ENCODE measurements around the gene VPREB1. TPM values are rescaled to one million over a fixed set of nuclear protein-coding genes. Genes with fewer than 3 reads are reported as not detected.

VPREB1 gene
- polyA plus RNA-seq, 2 of the 4 experiments (the other 2 are of a cell fraction), result not detected

DNA sequence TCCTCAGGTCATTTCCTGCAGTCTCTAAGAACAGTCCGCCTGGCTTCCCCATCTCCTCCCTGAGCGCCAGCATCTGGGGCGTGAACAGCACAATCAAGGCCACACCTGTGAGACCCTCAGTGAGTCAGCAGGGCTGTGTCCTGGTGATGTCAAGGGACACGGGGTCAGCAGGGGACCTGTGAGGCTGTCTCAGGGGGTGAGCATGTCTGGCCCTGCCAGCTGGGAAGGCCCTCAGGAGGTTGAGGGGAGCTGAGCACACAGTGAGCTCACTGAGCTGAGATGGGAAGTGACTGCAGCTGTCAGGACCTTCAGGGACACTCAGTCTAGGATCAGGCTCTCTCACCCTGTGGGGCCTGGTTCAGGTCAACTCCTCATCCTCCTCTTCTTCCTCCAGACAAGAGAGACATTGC is 46.6 kb upstream of the VPREB1 start (continued):
- TF ChIP-seq, protein P1, sequence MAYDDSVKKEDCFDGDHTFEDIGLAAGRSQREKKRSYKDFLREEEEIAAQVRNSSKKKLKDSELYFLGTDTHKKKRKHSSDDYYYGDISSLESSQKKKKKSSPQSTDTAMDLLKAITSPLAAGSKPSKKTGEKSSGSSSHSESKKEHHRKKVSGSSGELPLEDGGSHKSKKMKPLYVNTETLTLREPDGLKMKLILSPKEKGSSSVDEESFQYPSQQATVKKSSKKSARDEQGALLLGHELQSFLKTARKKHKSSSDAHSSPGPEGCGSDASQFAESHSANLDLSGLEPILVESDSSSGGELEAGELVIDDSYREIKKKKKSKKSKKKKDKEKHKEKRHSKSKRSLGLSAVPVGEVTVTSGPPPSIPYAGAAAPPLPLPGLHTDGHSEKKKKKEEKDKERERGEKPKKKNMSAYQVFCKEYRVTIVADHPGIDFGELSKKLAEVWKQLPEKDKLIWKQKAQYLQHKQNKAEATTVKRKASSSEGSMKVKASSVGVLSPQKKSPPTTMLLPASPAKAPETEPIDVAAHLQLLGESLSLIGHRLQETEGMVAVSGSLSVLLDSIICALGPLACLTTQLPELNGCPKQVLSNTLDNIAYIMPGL (CRISPR knock-in tag; IDR thresholded peaks at IDR 0.05; ENCODE audit: borderline replicate concordance), result no peak
- TF ChIP-seq POLR2A (IDR thresholded peaks at IDR 0.05; ENCODE audit: low read length) (no peak), EP300 (IDR thresholded peaks at IDR 0.05) (no peak), NR3C1 (IDR thresholded peaks at IDR 0.05) (no peak), PHF8 (IDR thresholded peaks at IDR 0.05; ENCODE audit: borderline replicate concordance, low read depth) (no peak), MYC (IDR thresholded peaks at IDR 0.05; ENCODE audit: borderline replicate concordance, low read length) (no peak), RARB (CRISPR knock-in tag; IDR thresholded peaks at IDR 0.05) (no peak)
- TF ChIP-seq, protein P2, sequence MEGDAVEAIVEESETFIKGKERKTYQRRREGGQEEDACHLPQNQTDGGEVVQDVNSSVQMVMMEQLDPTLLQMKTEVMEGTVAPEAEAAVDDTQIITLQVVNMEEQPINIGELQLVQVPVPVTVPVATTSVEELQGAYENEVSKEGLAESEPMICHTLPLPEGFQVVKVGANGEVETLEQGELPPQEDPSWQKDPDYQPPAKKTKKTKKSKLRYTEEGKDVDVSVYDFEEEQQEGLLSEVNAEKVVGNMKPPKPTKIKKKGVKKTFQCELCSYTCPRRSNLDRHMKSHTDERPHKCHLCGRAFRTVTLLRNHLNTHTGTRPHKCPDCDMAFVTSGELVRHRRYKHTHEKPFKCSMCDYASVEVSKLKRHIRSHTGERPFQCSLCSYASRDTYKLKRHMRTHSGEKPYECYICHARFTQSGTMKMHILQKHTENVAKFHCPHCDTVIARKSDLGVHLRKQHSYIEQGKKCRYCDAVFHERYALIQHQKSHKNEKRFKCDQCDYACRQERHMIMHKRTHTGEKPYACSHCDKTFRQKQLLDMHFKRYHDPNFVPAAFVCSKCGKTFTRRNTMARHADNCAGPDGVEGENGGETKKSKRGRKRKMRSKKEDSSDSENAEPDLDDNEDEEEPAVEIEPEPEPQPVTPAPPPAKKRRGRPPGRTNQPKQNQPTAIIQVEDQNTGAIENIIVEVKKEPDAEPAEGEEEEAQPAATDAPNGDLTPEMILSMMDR (IDR thresholded peaks at IDR 0.05), result no peak
- TF ChIP-seq, protein P3, sequence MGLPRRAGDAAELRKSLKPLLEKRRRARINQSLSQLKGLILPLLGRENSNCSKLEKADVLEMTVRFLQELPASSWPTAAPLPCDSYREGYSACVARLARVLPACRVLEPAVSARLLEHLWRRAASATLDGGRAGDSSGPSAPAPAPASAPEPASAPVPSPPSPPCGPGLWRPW (IDR thresholded peaks at IDR 0.05), result no peak
- TF ChIP-seq, protein P4, sequence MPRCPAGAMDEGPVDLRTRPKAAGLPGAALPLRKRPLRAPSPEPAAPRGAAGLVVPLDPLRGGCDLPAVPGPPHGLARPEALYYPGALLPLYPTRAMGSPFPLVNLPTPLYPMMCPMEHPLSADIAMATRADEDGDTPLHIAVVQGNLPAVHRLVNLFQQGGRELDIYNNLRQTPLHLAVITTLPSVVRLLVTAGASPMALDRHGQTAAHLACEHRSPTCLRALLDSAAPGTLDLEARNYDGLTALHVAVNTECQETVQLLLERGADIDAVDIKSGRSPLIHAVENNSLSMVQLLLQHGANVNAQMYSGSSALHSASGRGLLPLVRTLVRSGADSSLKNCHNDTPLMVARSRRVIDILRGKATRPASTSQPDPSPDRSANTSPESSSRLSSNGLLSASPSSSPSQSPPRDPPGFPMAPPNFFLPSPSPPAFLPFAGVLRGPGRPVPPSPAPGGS (IDR thresholded peaks at IDR 0.05), result no peak

GRCh38 chr22:22198751-22199150 is 45.8 kb upstream of the VPREB1 start:
- TF ChIP-seq, protein P3 (IDR thresholded peaks at IDR 0.05), result no peak
- TF ChIP-seq BHLHE40 (IDR thresholded peaks at IDR 0.05; ENCODE audit: low read depth, low read length) (no peak), HOXB13 (CRISPR knock-in tag; IDR thresholded peaks at IDR 0.05; ENCODE audit: low read depth) (no peak), ELK1 (IDR thresholded peaks at IDR 0.05; ENCODE audit: low read depth, low read length) (no peak), RFX5 (IDR thresholded peaks at IDR 0.05) (no peak), KDM1A (IDR thresholded peaks at IDR 0.05; ENCODE audit: low read depth) (no peak)
- TF ChIP-seq, protein P5, sequence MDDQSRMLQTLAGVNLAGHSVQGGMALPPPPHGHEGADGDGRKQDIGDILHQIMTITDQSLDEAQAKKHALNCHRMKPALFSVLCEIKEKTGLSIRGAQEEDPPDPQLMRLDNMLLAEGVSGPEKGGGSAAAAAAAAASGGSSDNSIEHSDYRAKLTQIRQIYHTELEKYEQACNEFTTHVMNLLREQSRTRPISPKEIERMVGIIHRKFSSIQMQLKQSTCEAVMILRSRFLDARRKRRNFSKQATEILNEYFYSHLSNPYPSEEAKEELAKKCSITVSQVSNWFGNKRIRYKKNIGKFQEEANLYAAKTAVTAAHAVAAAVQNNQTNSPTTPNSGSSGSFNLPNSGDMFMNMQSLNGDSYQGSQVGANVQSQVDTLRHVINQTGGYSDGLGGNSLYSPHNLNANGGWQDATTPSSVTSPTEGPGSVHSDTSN (IDR thresholded peaks at IDR 0.05), result no peak
- no peak for FAIRE-seq
- ChIA-PET CTCF (interaction anchor here (0.7 to 5.0 kb wide), 2 partner anchors 9 to 718 kb away, joined by 3 to 34 read pairs; no protein-coding TSS in a partner anchor), POLR2A (no interaction called here)
- H3K4me3 ChIP-seq, result no peak overlapping the region
- WGBS (ENCODE audit: missing lambda C conversion rate), result 30% methylated on average over 3 of the region's 4 CpGs
- H3K4me2 ChIP-seq, result no peak overlapping the region
- H3K27ac ChIP-seq, result no peak overlapping the region
- no peaks in the 10 kb centered on the region for H3K4me1 ChIP-seq
- no peaks in the 10 kb centered on the region for H3K9me3 ChIP-seq
- ATAC-seq, result no peak
- DNase-seq (ENCODE audit: low read depth in 1 of 2, low spot score in 1 of 2), result no peak

DNA sequence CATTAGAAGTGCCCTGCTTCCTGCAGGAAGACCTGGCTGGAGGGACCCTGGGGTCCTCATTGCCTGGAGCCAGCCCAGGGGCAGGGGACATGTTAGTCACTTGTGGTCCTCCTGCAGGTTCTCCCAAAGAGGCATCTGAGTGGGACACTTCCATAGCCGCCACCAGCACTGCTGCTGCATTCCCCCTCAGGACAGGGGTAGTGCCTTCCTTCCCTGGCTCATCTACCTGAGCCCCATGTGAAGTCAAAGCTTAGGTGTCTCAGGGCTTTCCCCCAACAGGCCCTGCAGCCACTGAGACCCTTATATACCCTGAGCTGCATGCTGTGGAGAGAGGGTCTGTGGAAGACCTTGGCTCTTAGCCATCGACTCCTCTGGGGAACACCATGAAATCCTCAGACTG is 45.0 kb upstream of the VPREB1 start:
- WGBS (ENCODE audit: missing lambda C conversion rate), result 14% methylated on average over 1 of the region's 2 CpGs
- no peak for TF ChIP-seq HDAC2 (IDR thresholded peaks at IDR 0.05)
- POLR2A ChIA-PET, result no interaction called here
- no peak for ATAC-seq
- Histone ChIP-seq H3K9me3 (no peaks in the 10 kb centered on the region), H3K4me3 (no peak overlapping the region), H3K27ac (no peak overlapping the region), H3K4me2 (no peak overlapping the region), H3K4me1 (no peaks in the 10 kb centered on the region)
- CTCF ChIA-PET, result interaction anchor here (0.6 to 5.0 kb wide), 8 partner anchors 8 to 1232 kb away, joined by 3 to 34 read pairs (median 3); no protein-coding TSS in a partner anchor
- FAIRE-seq, result no peak
- no peak for DNase-seq (ENCODE audit: low read depth in 1 of 2, low spot score in 1 of 2)

Measured in A549 (cell line).